Neuronal stem cell (in vitro differentiated cells): ENCODE results near the gene CADPS.

Source experiments
- DNase-seq: peaks from one replicate; pipeline ENCODE4 v3.0.0-alpha.2; 2013; ENCODE audit warnings: low spot score
- H2AFZ ChIP-seq: one replicate; pipeline ENCODE4 v1.6.1; 2013; ENCODE audit warnings: mild to moderate bottlenecking, low read length, inconsistent platforms
- H2AK5ac ChIP-seq: 2 replicates; pipeline ENCODE4 v1.6.1; 2013; ENCODE audit warnings: low read depth, mild to moderate bottlenecking, inconsistent platforms, low read length, moderate library complexity, mixed read lengths
- H2BK120ac ChIP-seq: 2 replicates; pipeline ENCODE4 v1.6.1; 2013; ENCODE audit warnings: low read depth, mild to moderate bottlenecking, inconsistent platforms, low read length, moderate library complexity, mixed read lengths
- H2BK12ac ChIP-seq: one replicate; pipeline ENCODE4 v1.6.1; 2013; ENCODE audit warnings: low read length, inconsistent platforms
- H2BK15ac ChIP-seq: 2 replicates; pipeline ENCODE4 v1.6.1; 2013; ENCODE audit warnings: mild to moderate bottlenecking, low read length, inconsistent platforms, mixed read lengths
- H2BK5ac ChIP-seq: one replicate; pipeline ENCODE4 v1.6.1; 2013; ENCODE audit warnings: inconsistent platforms, mild to moderate bottlenecking, low read length, moderate library complexity
- H3K14ac ChIP-seq: one replicate; pipeline ENCODE4 v1.6.1; 2013; ENCODE audit warnings: low read length, inconsistent platforms
- H3K18ac ChIP-seq: 2 replicates; pipeline ENCODE4 v1.6.1; 2013; ENCODE audit warnings: low read length, inconsistent platforms
- H3K23ac ChIP-seq: 2 replicates; pipeline ENCODE4 v1.6.1; 2013; ENCODE audit warnings: low read depth, mild to moderate bottlenecking, mixed read lengths, low read length, inconsistent platforms; ENCODE audit not compliant: poor library complexity
- H3K27ac ChIP-seq: replicated peaks from 3 replicates; pipeline ENCODE4 v1.5.1; 2013; ENCODE audit warnings: low read length, inconsistent platforms
- H3K27me3 ChIP-seq, 3 experiments: 2 replicates each; pipeline ENCODE4 v1.6.1; 2013; ENCODE audit warnings: low read length in 3 of 3, mild to moderate bottlenecking in 2 of 3, inconsistent platforms in 1 of 3, low read depth in 1 of 3, mixed read lengths in 1 of 3, moderate library complexity in 1 of 3; ENCODE audit not compliant: control insufficient read depth in 3 of 3, insufficient read depth in 3 of 3
- H3K36me3 ChIP-seq, 2 donors: replicated peaks in 1 of 2; 2 replicates each; pipeline ENCODE4 v1.6.1; 2013; ENCODE audit warnings: low read length in 2 of 2; ENCODE audit not compliant: control insufficient read depth in 2 of 2, insufficient read depth in 2 of 2
- H3K4ac ChIP-seq: 2 replicates; pipeline ENCODE4 v1.6.1; 2013; ENCODE audit warnings: inconsistent platforms, mild to moderate bottlenecking, low read length, moderate library complexity
- H3K4me1 ChIP-seq, 2 donors: 1 replicate in 1 of 2; 2 replicates in 1 of 2; pipeline ENCODE4 v1.6.1; 2013; ENCODE audit warnings: low read length in 2 of 2, low read depth in 1 of 2; ENCODE audit not compliant: control insufficient read depth in 2 of 2, insufficient read depth in 1 of 2
- H3K4me2 ChIP-seq: one replicate; pipeline ENCODE4 v1.6.1; 2013; ENCODE audit warnings: mild to moderate bottlenecking, low read length, inconsistent platforms; ENCODE audit not compliant: insufficient read depth, poor library complexity, severe bottlenecking
- H3K4me3 ChIP-seq, 2 donors: 2 replicates each; pipeline ENCODE4 v1.5.1; 2013; ENCODE audit warnings: low read length in 2 of 2, mild to moderate bottlenecking in 2 of 2, inconsistent platforms in 1 of 2, moderate library complexity in 1 of 2
- H3K79me1 ChIP-seq: one replicate; pipeline ENCODE4 v1.6.1; 2013; ENCODE audit warnings: low read depth, mild to moderate bottlenecking, inconsistent platforms, low read length, moderate library complexity
- H3K9ac ChIP-seq: one replicate; pipeline ENCODE4 v1.6.1; 2013; ENCODE audit warnings: mild to moderate bottlenecking, low read depth, low read length, inconsistent platforms; ENCODE audit not compliant: poor library complexity
- H3K9me3 ChIP-seq, 2 donors: replicated peaks in 1 of 2; 2 replicates each; pipeline versions ENCODE3 to v1.6.1; 2013; ENCODE audit warnings: low read length in 2 of 2, mild to moderate bottlenecking in 2 of 2, inconsistent platforms in 1 of 2, low read depth in 1 of 2, mixed read lengths in 1 of 2, moderate library complexity in 1 of 2; ENCODE audit not compliant: control insufficient read depth in 2 of 2, insufficient read depth in 1 of 2
- H4K8ac ChIP-seq: one replicate; pipeline ENCODE4 v1.6.1; 2013; ENCODE audit warnings: low read depth, mild to moderate bottlenecking, inconsistent platforms, low read length, moderate library complexity
- H4K91ac ChIP-seq: one replicate; pipeline ENCODE4 v1.6.1; 2013; ENCODE audit warnings: low read length, low read depth, mild to moderate bottlenecking, inconsistent platforms; ENCODE audit not compliant: poor library complexity
- WGBS, 2 donors: extraction: QIAGEN DNeasy Blood & Tissue Kit; methylation state at CpG; one replicate each; pipeline ENCODE4 v1.1.7; 2013; ENCODE audit warnings: missing lambda C conversion rate in 2 of 2, mixed read lengths in 1 of 2; ENCODE audit not compliant: insufficient read length in 2 of 2, insufficient replicate concordance in 1 of 2; ENCODE audit errors: extremely low coverage in 2 of 2; 5-methylcytosine and 5-hydroxymethylcytosine counted together

The CADPS gene

DNA sequence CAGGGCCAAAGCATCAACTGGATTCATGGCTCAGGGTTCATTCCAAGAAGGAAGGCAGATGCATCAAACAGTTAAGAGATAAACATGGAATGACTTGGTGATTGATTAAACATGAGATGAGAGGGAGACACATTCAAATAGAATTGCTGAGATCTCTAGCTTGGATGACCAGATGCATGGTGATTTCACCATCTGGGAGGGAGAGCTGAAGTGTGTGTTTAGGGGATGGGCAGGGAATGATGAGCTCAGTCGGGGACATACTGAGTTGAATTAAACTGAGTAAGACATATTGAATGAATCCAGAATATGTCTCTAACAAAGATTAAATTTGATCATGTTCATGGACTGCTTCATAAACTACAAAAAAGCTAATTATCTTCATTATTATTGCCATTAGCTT, 35.5 kb downstream of the CADPS start:
- no peak overlapping the region for H3K18ac ChIP-seq
- H3K4ac ChIP-seq, result no peak overlapping the region
- no peaks in the 10 kb centered on the region for H3K27me3 ChIP-seq
- H3K4me3 ChIP-seq, result no peak overlapping the region
- H3K23ac ChIP-seq, result no peak overlapping the region
- H4K8ac ChIP-seq, result no peak overlapping the region
- H3K4me2 ChIP-seq, result no peak overlapping the region
- no peaks in the 10 kb centered on the region for H3K4me1 ChIP-seq
- no peak overlapping the region for H2BK15ac ChIP-seq
- no peak overlapping the region for H3K14ac ChIP-seq
- no peak for DNase-seq
- no peaks in the 10 kb centered on the region for H3K9me3 ChIP-seq
- H2AK5ac ChIP-seq, result no peak overlapping the region
- H3K79me1 ChIP-seq, result no peaks in the 10 kb centered on the region
- no peak overlapping the region for H3K27ac ChIP-seq
- no peak overlapping the region for H2BK5ac ChIP-seq
- no peak overlapping the region for H3K9ac ChIP-seq
- H4K91ac ChIP-seq, result no peak overlapping the region
- no CpG with 5 or more reads among the region's 1 CpG for WGBS, 2 donors
- H2BK12ac ChIP-seq, result no peak overlapping the region
- H2BK120ac ChIP-seq, result no peak overlapping the region
- H3K36me3 ChIP-seq, result no peaks in the 10 kb centered on the region
- H2AFZ ChIP-seq, result no peak overlapping the region

DNA sequence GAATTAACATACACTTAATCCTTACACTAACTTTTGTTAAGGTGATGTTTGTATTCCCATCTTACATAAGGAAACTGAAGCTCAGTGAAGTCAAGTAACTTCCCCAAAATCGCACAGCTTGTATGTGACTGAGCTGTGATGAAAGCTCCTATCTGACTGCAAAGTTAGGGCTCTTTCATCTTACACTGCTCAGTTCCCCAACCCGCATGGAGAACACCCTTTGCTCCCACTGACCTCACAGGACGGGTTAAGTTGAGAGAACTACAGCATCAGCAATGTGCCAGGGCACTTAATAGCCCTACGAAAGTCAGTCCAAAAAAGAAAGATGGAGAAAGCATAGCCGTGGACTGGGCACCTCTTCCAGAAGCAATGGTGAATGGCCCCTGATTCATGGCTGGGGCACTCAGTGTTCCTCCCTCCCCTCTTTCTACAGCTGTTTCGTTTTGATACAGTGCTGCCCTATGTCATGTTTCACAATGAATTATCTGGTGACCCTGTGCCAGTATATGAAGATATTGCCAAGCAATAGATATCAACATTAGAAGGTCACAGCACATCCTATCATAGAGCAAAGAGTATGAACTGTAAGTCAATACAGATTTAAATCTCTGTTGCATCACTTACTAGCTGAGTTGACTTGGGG, 38.0 kb downstream of the CADPS start:
- no peaks in the 10 kb centered on the region for H3K79me1 ChIP-seq
- WGBS, 2 donors, result no CpG with 5 or more reads among the region's 6 CpGs
- DNase-seq, result no peak
- no peak overlapping the region for H2BK12ac ChIP-seq
- no peak overlapping the region for H3K4me2 ChIP-seq
- no peak overlapping the region for H3K23ac ChIP-seq
- H3K27ac ChIP-seq, result no peak overlapping the region
- H2BK15ac ChIP-seq, result no peak overlapping the region
- no peaks in the 10 kb centered on the region for H3K27me3 ChIP-seq
- H3K14ac ChIP-seq, result no peak overlapping the region
- no peak overlapping the region for H3K18ac ChIP-seq
- no peak overlapping the region for H2BK120ac ChIP-seq
- no peak overlapping the region for H3K9ac ChIP-seq
- no peak overlapping the region for H3K4me3 ChIP-seq
- no peak overlapping the region for H4K8ac ChIP-seq
- no peaks in the 10 kb centered on the region for H3K9me3 ChIP-seq
- H2AK5ac ChIP-seq, result no peak overlapping the region
- no peak overlapping the region for H2AFZ ChIP-seq
- no peaks in the 10 kb centered on the region for H3K4me1 ChIP-seq
- no peak overlapping the region for H4K91ac ChIP-seq
- H2BK5ac ChIP-seq, result no peak overlapping the region
- no peak overlapping the region for H3K4ac ChIP-seq
- H3K36me3 ChIP-seq, result no peaks in the 10 kb centered on the region

DNA sequence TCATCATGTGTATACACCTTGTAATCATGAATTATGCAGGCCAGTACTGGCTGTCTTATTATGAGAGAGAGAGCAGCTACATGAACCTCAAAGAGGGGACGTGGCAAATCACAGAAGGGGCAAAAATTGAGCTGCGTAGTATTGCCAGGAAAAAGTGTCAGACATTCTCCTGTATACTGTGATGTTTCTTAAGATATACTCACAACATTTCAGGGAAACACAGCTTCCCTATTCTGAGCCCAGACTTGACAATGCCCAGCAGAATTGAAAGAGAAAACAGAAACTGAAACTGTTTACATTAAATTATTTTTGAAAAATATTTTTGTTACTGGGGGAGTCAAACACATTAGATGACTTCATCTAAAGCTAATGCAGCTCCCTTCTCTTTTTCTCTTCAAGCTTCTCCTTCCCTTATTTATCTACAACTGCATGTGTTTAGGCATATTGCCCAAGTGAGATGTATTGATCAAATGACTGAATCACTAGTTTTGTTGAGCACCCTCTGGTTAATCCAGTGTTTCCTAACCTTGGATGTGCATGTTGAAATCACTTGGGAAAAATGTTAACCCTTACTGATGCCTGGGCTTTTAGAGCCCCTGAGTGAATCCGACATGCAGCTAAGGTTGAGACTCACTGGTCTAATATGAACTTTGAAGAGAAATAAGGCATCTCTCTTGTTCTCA, 39.5 kb downstream of the CADPS start:
- Histone ChIP-seq H3K9ac (no peak overlapping the region), H2BK5ac (no peak overlapping the region), H2BK120ac (no peak overlapping the region), H3K9me3 (no peaks in the 10 kb centered on the region), H3K27ac (no peak overlapping the region), H3K14ac (no peak overlapping the region), H3K4me2 (no peak overlapping the region), H2AK5ac (no peak overlapping the region), H4K91ac (no peak overlapping the region), H3K27me3 (no peaks in the 10 kb centered on the region), H3K4me3 (no peak overlapping the region), H3K18ac (no peak overlapping the region), H3K23ac (no peak overlapping the region), H3K4ac (no peak overlapping the region), H3K36me3 (no peaks in the 10 kb centered on the region), H4K8ac (no peak overlapping the region), H2BK15ac (no peak overlapping the region), H2AFZ (no peak overlapping the region), H2BK12ac (no peak overlapping the region), H3K4me1 (no peaks in the 10 kb centered on the region), H3K79me1 (no peaks in the 10 kb centered on the region)
- WGBS, 2 donors, result no CpG with 5 or more reads among the region's 3 CpGs
- DNase-seq, result no peak

DNA sequence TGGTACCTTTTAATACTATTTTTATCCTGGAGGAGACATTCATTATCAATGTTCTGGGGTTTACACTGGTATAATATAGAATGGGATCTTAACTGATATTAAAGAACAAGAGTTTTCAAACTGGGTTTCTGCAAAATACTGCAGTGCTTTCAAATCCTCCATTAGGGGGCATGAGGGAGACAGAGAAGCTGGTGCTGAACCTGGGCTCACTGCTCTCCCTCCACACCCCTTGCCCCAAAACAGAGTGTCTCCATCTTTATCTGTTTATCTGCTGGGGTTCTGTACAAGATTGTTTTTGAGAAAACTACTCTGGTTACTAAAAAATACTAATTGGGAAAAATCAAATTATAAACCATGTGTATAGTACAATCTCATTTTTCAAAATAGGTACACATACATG, 41.7 kb downstream of the CADPS start:
- DNase-seq, result no peak
- Histone ChIP-seq H2AFZ (no peak overlapping the region), H3K14ac (no peak overlapping the region), H4K91ac (no peak overlapping the region), H3K4ac (no peak overlapping the region), H2BK12ac (no peak overlapping the region), H2BK120ac (no peak overlapping the region), H3K9ac (no peak overlapping the region), H3K27me3 (no peaks in the 10 kb centered on the region), H3K27ac (no peak overlapping the region), H3K4me2 (no peak overlapping the region), H2BK15ac (no peak overlapping the region), H3K9me3 (no peaks in the 10 kb centered on the region), H3K18ac (no peak overlapping the region), H2BK5ac (no peak overlapping the region), H3K23ac (no peak overlapping the region), H3K79me1 (no peaks in the 10 kb centered on the region), H4K8ac (no peak overlapping the region), H3K4me1 (no peaks in the 10 kb centered on the region), H2AK5ac (no peak overlapping the region), H3K36me3 (no peaks in the 10 kb centered on the region), H3K4me3 (no peak overlapping the region)
